ENCODE results near the gene CDH12. TPM values are rescaled to one million over a fixed set of nuclear protein-coding genes. Genes with fewer than 3 reads are reported as not detected.
"Not testable (repeated sequence)": the region's sequence is repeated elsewhere in the genome, so short reads cannot be mapped to it uniquely, and the experiment has no call there.

Gene CDH12
- total and polyA plus RNA-seq, 4 experiments from 2014 or later, result not detected

DNA sequence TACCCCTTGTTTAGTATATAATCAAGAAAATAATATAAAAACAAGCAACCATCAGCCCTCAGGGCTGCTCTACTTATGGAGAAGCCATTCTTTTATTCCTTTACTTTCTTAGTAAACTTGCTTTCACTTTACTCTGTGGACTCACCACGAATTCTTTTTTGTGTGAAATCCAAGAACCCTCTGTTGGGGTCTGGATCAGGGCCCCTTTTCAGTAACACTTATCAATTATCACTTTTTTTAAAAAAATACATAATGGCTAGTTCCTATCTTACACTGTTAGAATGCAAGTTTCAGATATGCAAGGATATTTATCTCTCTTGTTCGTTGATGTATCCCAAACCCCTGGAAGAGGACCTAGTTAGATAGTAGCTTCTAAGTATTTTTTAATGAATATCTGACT is 687.2 kb downstream of the CDH12 start:
- intact Hi-C loops (cut with micrococcal nuclease); POLR2A ChIA-PET (ENCODE audit: partially characterized antibody); H3K9me3 ChIP-seq (ENCODE audit: control insufficient read depth in 1 of 2, low read length in 2 of 2); H3K27ac Mint-ChIP-seq; H3K27ac ChIP-seq (ENCODE audit: low read depth, low read length); H3K4me1 Mint-ChIP-seq; H3K27me3 ChIP-seq (ENCODE audit: insufficient read depth, low read length); H3K36me3 Mint-ChIP-seq; H3K27me3 Mint-ChIP-seq; H3K4me1 ChIP-seq (ENCODE audit: insufficient read depth, low read length); H3K36me3 ChIP-seq (ENCODE audit: insufficient read depth, low read length); DNase-seq; H3K4me3 ChIP-seq (ENCODE audit: low read length in 2 of 2); H3K4me3 Mint-ChIP-seq; CTCF ChIA-PET (ENCODE audit: partially characterized antibody): not testable (repeated sequence)
- H3K9me3 Mint-ChIP-seq, result peaks cover 0 to 16% (median 10%) of the 10 kb centered on the region in 8 donors

DNA sequence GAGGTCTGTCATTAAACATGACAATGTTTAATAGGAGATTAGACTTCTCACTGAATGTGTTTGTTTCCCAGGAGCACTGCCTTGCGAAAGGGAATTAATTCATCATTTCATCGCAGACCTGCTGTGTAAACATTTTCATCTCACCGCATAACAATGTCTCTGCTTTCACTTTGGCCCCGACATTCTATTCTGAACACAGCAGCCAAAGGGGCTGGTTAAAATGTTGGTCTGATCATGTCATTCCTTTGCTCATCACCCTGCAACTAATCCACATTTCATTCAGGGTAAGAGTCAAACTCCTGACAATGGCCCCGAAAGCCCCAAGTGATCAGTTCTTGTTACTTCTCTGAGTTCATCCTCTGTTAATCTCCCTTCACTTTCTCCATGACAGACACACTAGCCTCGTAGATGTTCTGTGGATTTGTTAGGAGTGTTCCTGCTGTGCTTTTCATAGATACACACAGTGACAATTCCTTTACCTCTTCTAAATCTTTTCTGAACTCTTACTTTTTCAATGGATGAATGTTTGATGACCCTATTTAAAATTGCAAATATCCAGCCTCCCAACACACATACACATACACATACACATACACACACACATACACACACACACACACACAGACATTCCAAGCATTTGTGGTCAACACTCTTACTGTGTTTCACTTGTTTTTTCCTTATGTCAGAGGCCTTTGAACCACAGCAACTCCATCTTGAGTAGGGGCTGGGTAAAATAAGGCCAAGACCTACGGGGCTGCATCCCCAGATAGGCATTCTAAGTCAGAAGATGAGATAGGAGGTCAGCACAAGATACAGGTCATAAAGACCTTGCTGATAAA is 688.0 kb downstream of the CDH12 start:
- H3K9me3 ChIP-seq (ENCODE audit: control insufficient read depth in 1 of 2, low read length in 2 of 2); H3K36me3 Mint-ChIP-seq; intact Hi-C loops (cut with micrococcal nuclease); CTCF ChIA-PET (ENCODE audit: partially characterized antibody); H3K27ac ChIP-seq (ENCODE audit: low read depth, low read length); H3K4me3 Mint-ChIP-seq; H3K36me3 ChIP-seq (ENCODE audit: insufficient read depth, low read length); POLR2A ChIA-PET (ENCODE audit: partially characterized antibody); H3K27me3 Mint-ChIP-seq; H3K4me1 Mint-ChIP-seq; H3K27me3 ChIP-seq (ENCODE audit: insufficient read depth, low read length); H3K4me3 ChIP-seq (ENCODE audit: low read length in 2 of 2); H3K27ac Mint-ChIP-seq; H3K4me1 ChIP-seq (ENCODE audit: insufficient read depth, low read length); DNase-seq: not testable (repeated sequence)
- H3K9me3 Mint-ChIP-seq, result peaks cover 0 to 16% (median 10%) of the 10 kb centered on the region in 8 donors

DNA sequence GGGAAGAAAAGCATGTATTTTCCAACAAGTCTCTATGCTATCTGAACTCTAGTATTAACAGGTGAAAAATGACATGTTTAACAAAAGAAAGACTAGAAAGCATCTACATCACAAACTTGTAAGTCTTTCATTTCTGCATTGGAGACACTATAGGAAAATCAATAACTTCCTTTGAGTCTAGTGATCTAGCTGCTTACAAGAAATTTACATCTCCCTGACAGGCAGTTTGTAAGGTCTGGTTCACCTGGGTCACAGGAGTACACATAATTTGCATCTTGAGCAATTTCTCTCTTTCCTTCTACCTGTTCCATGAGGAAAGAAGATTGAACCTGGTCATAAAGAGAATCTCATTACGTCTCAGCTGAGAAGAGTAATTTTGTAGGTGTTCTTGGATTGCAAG is 696.2 kb downstream of the CDH12 start:
- H3K36me3 Mint-ChIP-seq; H3K27ac ChIP-seq (ENCODE audit: low read depth, low read length); H3K27ac Mint-ChIP-seq; H3K9me3 ChIP-seq (ENCODE audit: control insufficient read depth in 1 of 2, low read length in 2 of 2); H3K27me3 Mint-ChIP-seq; H3K4me3 ChIP-seq (ENCODE audit: low read length in 2 of 2); H3K36me3 ChIP-seq (ENCODE audit: insufficient read depth, low read length); H3K9me3 Mint-ChIP-seq; H3K4me1 Mint-ChIP-seq; CTCF ChIA-PET (ENCODE audit: partially characterized antibody); H3K4me3 Mint-ChIP-seq; POLR2A ChIA-PET (ENCODE audit: partially characterized antibody); DNase-seq; H3K27me3 ChIP-seq (ENCODE audit: insufficient read depth, low read length); intact Hi-C loops (cut with micrococcal nuclease); H3K4me1 ChIP-seq (ENCODE audit: insufficient read depth, low read length): not testable (repeated sequence)

DNA sequence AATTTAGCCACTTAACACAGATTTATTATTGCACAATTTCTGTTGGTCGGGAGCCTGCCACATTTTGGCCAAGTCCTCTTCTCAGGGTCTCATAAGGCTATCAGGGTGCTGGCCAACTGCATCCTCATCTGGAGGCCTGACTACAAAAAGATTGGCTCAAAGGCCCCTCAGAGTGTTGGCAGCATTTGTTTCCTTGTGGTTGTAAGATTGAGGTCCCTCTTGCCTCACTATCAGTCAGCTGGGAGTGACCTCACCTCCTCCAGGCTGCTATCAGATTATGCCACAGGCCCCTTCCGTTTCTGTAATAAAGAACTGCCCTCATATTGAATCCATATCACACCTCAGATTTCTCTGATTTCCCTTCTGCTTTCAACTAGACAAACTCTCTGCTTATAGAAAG is 698.4 kb downstream of the CDH12 start:
- H3K4me3 ChIP-seq (ENCODE audit: low read length in 2 of 2); CTCF ChIA-PET (ENCODE audit: partially characterized antibody); DNase-seq; H3K27me3 Mint-ChIP-seq; H3K27ac Mint-ChIP-seq; H3K9me3 Mint-ChIP-seq; H3K4me1 ChIP-seq (ENCODE audit: insufficient read depth, low read length); H3K36me3 Mint-ChIP-seq; H3K27ac ChIP-seq (ENCODE audit: low read depth, low read length); H3K9me3 ChIP-seq (ENCODE audit: control insufficient read depth in 1 of 2, low read length in 2 of 2); intact Hi-C loops (cut with micrococcal nuclease); H3K4me3 Mint-ChIP-seq; H3K36me3 ChIP-seq (ENCODE audit: insufficient read depth, low read length); H3K4me1 Mint-ChIP-seq; POLR2A ChIA-PET (ENCODE audit: partially characterized antibody); H3K27me3 ChIP-seq (ENCODE audit: insufficient read depth, low read length): not testable (repeated sequence)

DNA sequence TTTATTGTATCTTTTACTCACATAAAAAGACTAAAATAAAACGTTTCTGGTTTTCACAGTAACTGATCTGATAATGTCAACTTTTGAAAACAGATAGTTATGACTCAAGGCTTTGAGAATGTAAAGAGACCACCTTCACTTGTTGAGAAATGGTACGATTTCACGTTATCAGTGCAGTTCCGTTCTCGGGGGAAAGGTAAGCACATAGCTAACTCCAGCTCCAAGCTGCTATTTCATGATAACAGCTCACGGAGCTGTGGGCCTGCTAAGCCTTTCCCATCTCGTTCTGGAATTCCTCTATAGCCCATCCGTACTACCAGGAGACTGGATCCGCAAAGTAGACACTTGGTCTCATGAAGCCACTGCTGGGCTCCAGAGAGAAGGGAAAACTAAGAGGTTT is 701.3 kb downstream of the CDH12 start:
- H3K36me3 Mint-ChIP-seq; H3K27me3 ChIP-seq (ENCODE audit: insufficient read depth, low read length); H3K27ac ChIP-seq (ENCODE audit: low read depth, low read length); H3K9me3 Mint-ChIP-seq; H3K4me1 Mint-ChIP-seq; H3K36me3 ChIP-seq (ENCODE audit: insufficient read depth, low read length); H3K27me3 Mint-ChIP-seq; H3K4me3 Mint-ChIP-seq; intact Hi-C loops (cut with micrococcal nuclease); POLR2A ChIA-PET (ENCODE audit: partially characterized antibody); DNase-seq; H3K27ac Mint-ChIP-seq; H3K9me3 ChIP-seq (ENCODE audit: control insufficient read depth in 1 of 2, low read length in 2 of 2); CTCF ChIA-PET (ENCODE audit: partially characterized antibody); H3K4me3 ChIP-seq (ENCODE audit: low read length in 2 of 2); H3K4me1 ChIP-seq (ENCODE audit: insufficient read depth, low read length): not testable (repeated sequence)

DNA sequence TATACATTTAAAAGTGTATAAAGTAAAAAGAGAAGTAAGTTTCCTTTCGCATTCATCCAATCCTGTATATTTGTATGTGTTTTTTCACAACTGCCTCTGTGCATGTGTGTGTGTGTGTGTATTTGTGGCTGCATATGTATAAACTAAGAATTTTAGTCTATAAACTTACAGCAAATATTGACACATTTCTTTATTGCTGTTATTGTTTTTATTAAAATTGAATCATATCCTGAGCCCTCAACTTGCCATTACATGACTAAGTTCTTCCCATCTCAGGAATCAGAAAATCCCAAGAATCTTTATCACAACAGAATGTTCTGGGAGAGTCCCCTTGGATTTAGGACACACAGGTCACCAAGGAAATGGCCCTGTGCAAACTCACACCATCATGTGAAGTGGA is 712.7 kb downstream of the CDH12 start:
- DNase-seq; H3K27me3 ChIP-seq (ENCODE audit: insufficient read depth, low read length); POLR2A ChIA-PET (ENCODE audit: partially characterized antibody); H3K9me3 Mint-ChIP-seq; H3K27me3 Mint-ChIP-seq; H3K4me3 ChIP-seq (ENCODE audit: low read length in 2 of 2); H3K36me3 Mint-ChIP-seq; CTCF ChIA-PET (ENCODE audit: partially characterized antibody); H3K4me1 Mint-ChIP-seq; H3K27ac ChIP-seq (ENCODE audit: low read depth, low read length); H3K9me3 ChIP-seq (ENCODE audit: control insufficient read depth in 1 of 2, low read length in 2 of 2); H3K4me3 Mint-ChIP-seq; H3K27ac Mint-ChIP-seq; intact Hi-C loops (cut with micrococcal nuclease); H3K36me3 ChIP-seq (ENCODE audit: insufficient read depth, low read length); H3K4me1 ChIP-seq (ENCODE audit: insufficient read depth, low read length): not testable (repeated sequence)

DNA sequence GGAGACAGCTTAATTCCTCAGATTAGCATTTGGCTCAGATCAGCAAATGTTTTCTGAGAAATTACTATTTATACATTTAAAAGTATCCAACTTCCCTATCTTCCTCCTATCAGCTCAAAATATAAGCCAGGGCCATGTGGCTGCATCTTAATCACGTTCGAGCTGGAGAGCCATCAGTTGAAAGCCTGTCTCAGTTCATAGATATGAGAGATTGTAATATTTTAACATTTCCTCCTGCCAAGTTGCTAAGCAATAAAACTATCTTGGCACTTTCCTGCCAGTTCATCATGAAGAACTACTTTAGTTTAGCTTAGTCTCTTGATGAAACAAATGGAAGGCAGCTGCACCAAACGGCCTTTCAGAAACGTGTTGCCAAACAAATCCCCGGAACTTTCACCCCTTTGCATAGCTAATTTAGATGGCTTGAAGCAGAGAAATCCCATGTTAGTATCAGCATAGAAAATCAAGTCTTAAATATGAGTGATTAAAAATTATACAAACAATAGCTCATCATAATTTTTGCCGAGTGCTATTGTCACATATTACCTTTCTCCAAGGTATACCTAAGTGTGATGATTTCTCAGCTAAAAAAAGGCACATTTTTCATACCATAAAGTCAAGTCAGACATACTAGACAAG is 713.4 kb downstream of the CDH12 start:
- DNase-seq; H3K4me1 ChIP-seq (ENCODE audit: insufficient read depth, low read length); H3K36me3 Mint-ChIP-seq; H3K9me3 Mint-ChIP-seq; H3K4me1 Mint-ChIP-seq; H3K27me3 Mint-ChIP-seq; intact Hi-C loops (cut with micrococcal nuclease); POLR2A ChIA-PET (ENCODE audit: partially characterized antibody); H3K4me3 ChIP-seq (ENCODE audit: low read length in 2 of 2); H3K27me3 ChIP-seq (ENCODE audit: insufficient read depth, low read length); H3K27ac Mint-ChIP-seq; CTCF ChIA-PET (ENCODE audit: partially characterized antibody); H3K27ac ChIP-seq (ENCODE audit: low read depth, low read length); H3K4me3 Mint-ChIP-seq; H3K9me3 ChIP-seq (ENCODE audit: control insufficient read depth in 1 of 2, low read length in 2 of 2); H3K36me3 ChIP-seq (ENCODE audit: insufficient read depth, low read length): not testable (repeated sequence)
